BE2C (cell line): Measurements from ENCODE around the gene SLC9A2.

ENCODE experiments used
- DNase-seq: peaks from one replicate; pipeline ENCODE4 v3.0.0-alpha.2; 2020
- H3K27me3 ChIP-seq: fragments of 250-450 bp; sonication (Bioruptor Pico); 2 replicates; pipeline ENCODE4 v1.5.1; 2020; ENCODE audit warnings: mild to moderate bottlenecking
- H3K36me3 ChIP-seq: fragments of 250-450 bp; sonication (Bioruptor Pico); 2 replicates; pipeline ENCODE4 v1.5.1; 2020; ENCODE audit warnings: mild to moderate bottlenecking
- H3K4me1 ChIP-seq: fragments of 250-450 bp; sonication (Bioruptor Pico); 2 replicates; pipeline ENCODE4 v1.5.1; 2020
- H3K4me3 ChIP-seq: 2 replicates; pipeline ENCODE4 v1.5.1; 2011; ENCODE audit warnings: low read depth, low read length
- H3K9me3 ChIP-seq: fragments of 250-450 bp; sonication (Bioruptor Pico); 2 replicates; pipeline ENCODE4 v1.5.1; 2020
- TF ChIP-seq, protein P1 (sequence below): IDR thresholded peaks from 2 replicates; pipeline ENCODE4 v1.5.1; 2012; ENCODE audit warnings: mild to moderate bottlenecking, low read depth, low read length

The SLC9A2 gene

DNA sequence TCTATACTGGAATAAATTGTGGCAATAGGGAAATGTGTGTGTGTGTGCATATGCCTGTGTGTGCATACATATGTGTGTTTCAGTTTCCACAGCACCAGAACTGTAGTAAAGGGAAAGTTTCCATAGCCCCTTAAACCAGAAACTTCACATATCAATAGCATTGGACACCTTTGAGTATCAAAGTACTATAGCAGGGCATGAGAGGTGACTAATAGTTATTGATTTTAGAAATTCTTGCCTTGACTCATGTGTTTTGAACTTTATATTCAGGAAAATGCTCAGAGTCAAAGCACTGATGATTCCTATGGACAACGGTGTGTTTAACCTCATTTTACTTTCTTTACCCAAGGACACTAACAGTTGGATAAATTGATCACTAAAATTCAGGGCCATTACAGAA is 50.0 kb downstream of the SLC9A2 start:
- Histone ChIP-seq H3K9me3 (no peaks in the 10 kb centered on the region), H3K4me3 (no peak overlapping the region), H3K36me3 (no peaks in the 10 kb centered on the region), H3K27me3 (no peaks in the 10 kb centered on the region), H3K4me1 (no peaks in the 10 kb centered on the region)
- TF ChIP-seq, protein P1, sequence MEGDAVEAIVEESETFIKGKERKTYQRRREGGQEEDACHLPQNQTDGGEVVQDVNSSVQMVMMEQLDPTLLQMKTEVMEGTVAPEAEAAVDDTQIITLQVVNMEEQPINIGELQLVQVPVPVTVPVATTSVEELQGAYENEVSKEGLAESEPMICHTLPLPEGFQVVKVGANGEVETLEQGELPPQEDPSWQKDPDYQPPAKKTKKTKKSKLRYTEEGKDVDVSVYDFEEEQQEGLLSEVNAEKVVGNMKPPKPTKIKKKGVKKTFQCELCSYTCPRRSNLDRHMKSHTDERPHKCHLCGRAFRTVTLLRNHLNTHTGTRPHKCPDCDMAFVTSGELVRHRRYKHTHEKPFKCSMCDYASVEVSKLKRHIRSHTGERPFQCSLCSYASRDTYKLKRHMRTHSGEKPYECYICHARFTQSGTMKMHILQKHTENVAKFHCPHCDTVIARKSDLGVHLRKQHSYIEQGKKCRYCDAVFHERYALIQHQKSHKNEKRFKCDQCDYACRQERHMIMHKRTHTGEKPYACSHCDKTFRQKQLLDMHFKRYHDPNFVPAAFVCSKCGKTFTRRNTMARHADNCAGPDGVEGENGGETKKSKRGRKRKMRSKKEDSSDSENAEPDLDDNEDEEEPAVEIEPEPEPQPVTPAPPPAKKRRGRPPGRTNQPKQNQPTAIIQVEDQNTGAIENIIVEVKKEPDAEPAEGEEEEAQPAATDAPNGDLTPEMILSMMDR = no peak
- no peak for DNase-seq

DNA sequence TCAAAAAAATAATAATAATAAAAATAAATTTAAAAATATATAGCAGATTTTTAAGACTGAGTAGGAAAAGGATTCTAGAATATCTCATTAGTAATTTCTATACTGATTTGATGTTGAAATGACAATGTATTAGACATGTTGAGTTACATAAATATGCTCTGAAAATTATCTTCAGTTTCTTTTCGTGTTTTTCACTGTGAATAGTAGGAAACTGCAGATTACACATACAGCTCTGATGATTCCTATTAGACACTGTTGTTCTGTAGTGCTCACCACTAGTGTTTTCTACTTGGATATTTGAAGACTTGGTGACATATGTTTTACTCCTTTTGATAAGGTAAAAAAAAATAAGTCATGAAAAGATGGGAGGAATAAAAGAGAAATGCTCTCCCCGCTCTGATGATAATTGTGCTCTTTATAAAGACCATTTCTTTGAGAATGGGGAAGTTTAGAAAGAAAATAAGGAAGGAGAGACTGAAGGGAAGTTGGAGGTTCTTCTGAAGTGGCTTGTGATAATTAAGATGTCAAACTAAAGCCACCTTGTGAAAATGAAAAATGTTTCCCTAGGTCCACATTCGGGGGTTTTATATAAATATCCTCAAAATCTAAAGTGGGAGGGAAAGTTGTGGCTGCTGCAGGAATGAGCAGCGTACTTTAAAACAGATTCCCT is 52.9 kb downstream of the SLC9A2 start:
- no peaks in the 10 kb centered on the region for H3K36me3 ChIP-seq
- no peaks in the 10 kb centered on the region for H3K4me1 ChIP-seq
- no peaks in the 10 kb centered on the region for H3K27me3 ChIP-seq
- no peak for DNase-seq
- H3K4me3 ChIP-seq = no peak overlapping the region
- TF ChIP-seq, protein P1 = no peak
- H3K9me3 ChIP-seq = no peaks in the 10 kb centered on the region

DNA sequence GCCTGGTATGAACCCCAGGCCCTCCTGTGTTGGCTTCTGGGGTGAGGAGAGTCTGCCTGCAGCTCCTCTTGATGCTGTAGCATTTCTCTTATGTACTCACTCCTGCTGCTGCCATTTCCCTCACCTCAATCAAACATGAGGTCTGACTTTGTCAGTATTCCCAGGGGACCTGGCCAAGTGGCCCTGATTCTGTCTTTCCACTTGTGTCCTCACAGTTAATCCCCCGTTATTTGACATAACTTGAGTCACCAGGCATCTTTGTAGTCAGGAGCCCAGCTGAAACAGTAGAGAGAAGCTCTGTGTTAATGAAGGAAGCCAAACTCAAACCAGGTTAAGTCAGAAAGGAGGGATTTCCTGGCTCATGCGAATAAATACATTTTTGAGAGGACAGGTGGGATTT is 55.0 kb downstream of the SLC9A2 start:
- Histone ChIP-seq H3K4me3 (no peak overlapping the region), H3K9me3 (no peaks in the 10 kb centered on the region), H3K4me1 (no peaks in the 10 kb centered on the region), H3K36me3 (no peaks in the 10 kb centered on the region), H3K27me3 (no peaks in the 10 kb centered on the region)
- DNase-seq = no peak
- TF ChIP-seq, protein P1 = no peak

DNA sequence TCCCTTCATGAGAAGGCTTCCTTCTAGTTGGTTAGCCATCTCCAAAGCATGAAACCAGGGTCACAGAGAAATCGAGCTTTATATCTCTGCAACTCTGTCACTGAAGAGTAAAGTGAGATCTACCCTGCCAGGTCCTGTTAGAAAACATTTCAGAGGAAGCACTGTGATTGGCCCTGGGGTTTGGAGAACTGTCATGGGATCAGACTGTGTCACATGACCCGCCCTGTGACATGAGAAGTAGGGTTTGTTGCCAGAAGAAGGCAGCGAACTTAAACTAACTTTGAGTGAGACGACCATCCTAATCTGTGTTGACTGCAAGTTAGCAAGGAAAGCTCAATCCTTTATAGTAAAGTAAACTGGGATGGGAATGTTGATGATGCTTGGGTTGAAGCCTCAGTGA is 55.5 kb downstream of the SLC9A2 start:
- TF ChIP-seq, protein P1 = no peak
- Histone ChIP-seq H3K4me3 (no peak overlapping the region), H3K4me1 (no peaks in the 10 kb centered on the region), H3K27me3 (no peaks in the 10 kb centered on the region), H3K9me3 (no peaks in the 10 kb centered on the region), H3K36me3 (no peaks in the 10 kb centered on the region)
- no peak for DNase-seq

DNA sequence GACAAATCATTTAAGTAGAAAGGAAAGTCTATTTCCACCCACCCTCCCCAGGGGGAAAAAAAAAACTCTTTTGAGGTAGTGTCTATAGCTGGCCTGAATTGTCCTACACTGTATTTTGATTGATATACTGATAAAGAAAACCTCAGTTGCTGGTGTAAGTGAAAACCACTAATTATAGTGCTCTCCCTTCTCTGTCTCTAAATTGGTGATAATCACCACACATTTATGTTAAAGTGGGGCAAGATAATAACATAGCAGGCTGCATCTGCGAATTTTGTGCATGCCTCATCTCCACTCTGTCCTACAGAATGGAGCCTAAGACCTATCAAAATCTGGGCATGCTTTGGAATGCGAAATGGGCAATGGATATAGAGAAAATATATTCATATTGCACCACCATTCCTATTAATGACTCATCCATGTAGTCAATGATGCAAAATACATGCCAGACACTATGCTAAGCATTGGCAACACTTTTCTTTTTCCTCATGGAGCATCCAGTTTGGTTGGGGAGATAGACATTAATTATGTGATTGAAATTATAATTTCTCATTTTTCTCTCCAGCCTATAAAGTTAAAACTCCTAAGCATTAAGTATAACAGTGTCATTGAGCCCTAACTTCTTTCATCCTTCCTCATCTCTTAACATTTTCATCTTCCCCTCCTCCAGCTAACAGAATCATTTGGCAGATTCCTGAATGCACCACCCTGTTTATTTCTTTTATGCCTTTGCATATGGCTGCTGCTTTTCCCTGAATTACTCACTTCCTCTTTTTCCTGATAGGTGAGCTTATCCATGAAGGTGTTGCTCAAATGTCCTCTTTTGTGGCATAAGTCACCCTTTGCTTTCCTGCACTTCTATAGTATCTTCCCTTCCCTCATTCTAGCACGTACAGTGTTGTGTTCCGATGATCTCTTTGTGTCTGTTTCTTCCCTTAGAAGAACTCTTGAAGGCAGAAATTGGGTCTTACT is 58.2 kb downstream of the SLC9A2 start:
- H3K27me3 ChIP-seq = no peaks in the 10 kb centered on the region
- H3K9me3 ChIP-seq = no peaks in the 10 kb centered on the region
- TF ChIP-seq, protein P1 = no peak
- no peak for DNase-seq
- H3K36me3 ChIP-seq = no peaks in the 10 kb centered on the region
- no peak overlapping the region for H3K4me3 ChIP-seq
- H3K4me1 ChIP-seq = no peaks in the 10 kb centered on the region

DNA sequence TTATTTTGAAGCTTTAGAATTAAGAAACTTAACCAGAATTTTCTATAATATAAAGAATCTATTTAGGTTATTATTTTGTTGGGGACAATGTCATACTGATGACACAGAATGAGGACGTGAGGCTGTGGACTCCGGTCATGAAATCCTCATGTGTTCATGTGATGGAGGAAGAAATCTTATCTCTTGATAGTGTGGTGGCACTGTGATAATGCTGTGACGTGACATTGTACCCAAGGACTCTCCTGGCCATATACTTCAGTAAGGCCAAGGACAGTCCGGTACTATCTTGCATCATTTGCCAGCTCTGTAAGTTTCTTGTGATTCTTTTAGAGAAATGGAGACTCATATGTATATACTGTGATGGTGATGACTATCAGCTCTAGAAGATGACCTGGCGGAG is 59.1 kb downstream of the SLC9A2 start:
- no peak overlapping the region for H3K4me3 ChIP-seq
- TF ChIP-seq, protein P1 = no peak
- H3K36me3 ChIP-seq = no peaks in the 10 kb centered on the region
- no peak for DNase-seq
- no peaks in the 10 kb centered on the region for H3K9me3 ChIP-seq
- no peaks in the 10 kb centered on the region for H3K4me1 ChIP-seq
- H3K27me3 ChIP-seq = no peaks in the 10 kb centered on the region
